ENCODE results near the gene B3GALNT2.

DNA sequence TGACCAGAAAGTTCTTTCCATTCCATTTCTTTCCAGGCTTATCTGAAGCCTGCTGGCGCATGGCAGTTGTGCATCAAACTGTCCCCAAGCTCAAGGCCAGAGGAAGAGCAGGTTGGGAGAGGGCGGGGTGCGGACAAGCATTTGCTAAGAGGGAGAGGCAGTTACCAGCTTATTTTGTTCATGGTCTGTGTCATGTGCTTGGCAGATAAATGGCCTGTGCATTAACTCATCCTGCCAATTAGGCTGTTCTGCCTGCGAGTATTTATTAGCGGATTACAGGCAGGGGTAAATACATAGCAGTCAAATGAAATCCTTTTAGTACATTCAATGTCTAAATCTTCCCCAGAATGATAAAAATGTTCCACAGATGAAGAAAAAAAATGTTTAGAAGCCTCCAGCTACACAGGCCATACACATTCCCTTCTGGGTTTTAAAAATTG, 48.9 kb upstream of the B3GALNT2 start:
- TF ChIP-seq, protein P1, sequence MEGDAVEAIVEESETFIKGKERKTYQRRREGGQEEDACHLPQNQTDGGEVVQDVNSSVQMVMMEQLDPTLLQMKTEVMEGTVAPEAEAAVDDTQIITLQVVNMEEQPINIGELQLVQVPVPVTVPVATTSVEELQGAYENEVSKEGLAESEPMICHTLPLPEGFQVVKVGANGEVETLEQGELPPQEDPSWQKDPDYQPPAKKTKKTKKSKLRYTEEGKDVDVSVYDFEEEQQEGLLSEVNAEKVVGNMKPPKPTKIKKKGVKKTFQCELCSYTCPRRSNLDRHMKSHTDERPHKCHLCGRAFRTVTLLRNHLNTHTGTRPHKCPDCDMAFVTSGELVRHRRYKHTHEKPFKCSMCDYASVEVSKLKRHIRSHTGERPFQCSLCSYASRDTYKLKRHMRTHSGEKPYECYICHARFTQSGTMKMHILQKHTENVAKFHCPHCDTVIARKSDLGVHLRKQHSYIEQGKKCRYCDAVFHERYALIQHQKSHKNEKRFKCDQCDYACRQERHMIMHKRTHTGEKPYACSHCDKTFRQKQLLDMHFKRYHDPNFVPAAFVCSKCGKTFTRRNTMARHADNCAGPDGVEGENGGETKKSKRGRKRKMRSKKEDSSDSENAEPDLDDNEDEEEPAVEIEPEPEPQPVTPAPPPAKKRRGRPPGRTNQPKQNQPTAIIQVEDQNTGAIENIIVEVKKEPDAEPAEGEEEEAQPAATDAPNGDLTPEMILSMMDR (IDR thresholded peaks at IDR 0.05): no peak
- no peak for TF ChIP-seq ZFX (IDR thresholded peaks at IDR 0.05; ENCODE audit: borderline replicate concordance)
